HepG2 (cell line): Measurements from ENCODE around the gene RAPGEF2. TPM values are rescaled to one million over a fixed set of nuclear protein-coding genes. Genes with fewer than 3 reads are reported as not detected.
A peak's percentile ranks its signal among the peaks of the same experiment; 100 is the strongest.

Experiments used
- ATAC-seq: fragments of 200-7000 bp; cut with Tn5 transposase; 3 replicates; pipeline ENCODE4 v1.9.1; 2020; ENCODE audit warnings: mild to moderate bottlenecking, moderate library complexity
- BruUV-seq: library from RNA; stranded (reverse); fragments of 400-500 nt; replicated peaks from 2 replicates; lab custom pipeline; 2021; lab: Mats Ljungman, UMichigan
- CTCF ChIA-PET: fragments of 300-600 bp; formaldehyde crosslinking; extraction: SDS; loops from one replicate; lab custom pipeline; 2021; ENCODE audit warnings: low total read pairs, inconsistent platforms, low intra/inter-chr PET ratio; lab: Yijun Ruan, JAX
- POLR2A ChIA-PET: fragments of 350-600 bp; sonication (Branson Sonifier 250); formaldehyde crosslinking; loops from one replicate; lab custom pipeline; 2020; ENCODE audit warnings: antibody characterized with exemption, inconsistent platforms; lab: Yijun Ruan, JAX
- DNase-seq: peaks from one replicate; pipeline ENCODE4 v3.0.0-alpha.2; 2015; ENCODE audit warnings: low spot score
- FAIRE-seq: peaks from 3 replicates; lab custom pipeline; 2011; peaks lifted over from hg19 to GRCh38; lab: Jason Lieb, UNC
- H2AFZ ChIP-seq: one replicate; pipeline ENCODE4 v1.6.1; 2011; ENCODE audit warnings: low read length, inconsistent platforms
- H3K27ac ChIP-seq: fragments of 300-600 bp; 3 replicates; pipeline ENCODE4 v1.8.0; 2011; ENCODE audit warnings: mixed run types, mild to moderate bottlenecking, mixed read lengths, low read length, inconsistent platforms; ENCODE audit not compliant: insufficient read depth; ENCODE audit errors: extremely low read length
- H3K27me3 ChIP-seq, 2 experiments: fragments of 200-600 bp in 1 of 2; 2 replicates in 1 of 2; 3 replicates in 1 of 2; pipeline versions ENCODE4 v1.6.0 to v1.8.0; 2011; ENCODE audit warnings: low read length in 2 of 2, mild to moderate bottlenecking in 2 of 2, moderate library complexity in 2 of 2, inconsistent platforms in 1 of 2; ENCODE audit not compliant: insufficient read depth in 2 of 2, control insufficient read depth in 1 of 2
- H3K36me3 ChIP-seq, 2 experiments: fragments of 200-600 bp in 1 of 2; replicated peaks in 1 of 2; 2 replicates in 1 of 2; 3 replicates in 1 of 2; pipeline versions ENCODE4 v1.5.1 to v1.8.0; 2011; ENCODE audit warnings: low read length in 2 of 2, inconsistent platforms in 1 of 2; ENCODE audit not compliant: insufficient read depth in 2 of 2, control insufficient read depth in 1 of 2
- H3K4me1 ChIP-seq: 2 replicates; pipeline ENCODE4 v1.5.1; 2012; ENCODE audit warnings: low read length, inconsistent platforms; ENCODE audit not compliant: insufficient read depth
- H3K4me2 ChIP-seq: 2 replicates; pipeline ENCODE4 v1.6.0; 2011; ENCODE audit warnings: low read depth, low read length, inconsistent platforms
- H3K4me3 ChIP-seq, 3 experiments: fragments of 200-600 bp in 1 of 3; sonication (generic), shearing (Covaris generic) in 1 of 3; replicated peaks in 1 of 3; 2 replicates each; pipeline ENCODE4 v1.5.1; 2011 to 2016; ENCODE audit warnings: low read length in 3 of 3, inconsistent platforms in 2 of 3, low read depth in 2 of 3, mild to moderate bottlenecking in 2 of 3, control low read depth in 1 of 3, mixed read lengths in 1 of 3; ENCODE audit not compliant: insufficient read depth in 1 of 3
- H3K79me2 ChIP-seq: one replicate; pipeline ENCODE4 v1.6.1; 2011; ENCODE audit warnings: low read length, inconsistent platforms; ENCODE audit not compliant: insufficient read depth
- H3K9ac ChIP-seq: 2 replicates; pipeline ENCODE4 v1.6.0; 2011; ENCODE audit warnings: mild to moderate bottlenecking, low read depth, low read length, inconsistent platforms; ENCODE audit not compliant: insufficient read depth
- H3K9me3 ChIP-seq: 2 replicates; pipeline ENCODE4 v1.5.1; 2012; ENCODE audit warnings: mild to moderate bottlenecking, low read length
- H4K20me1 ChIP-seq: 2 replicates; pipeline ENCODE4 v1.6.0; 2011; ENCODE audit warnings: inconsistent platforms, mild to moderate bottlenecking, low read length, moderate library complexity; ENCODE audit not compliant: insufficient read depth
- GPN1 ChIP-seq: sonication (generic); formaldehyde crosslinking; IDR thresholded peaks from 2 replicates; pipeline ENCODE4 v1.5.1; 2020; ENCODE audit warnings: missing genetic modification reagents, borderline replicate concordance
- HMGA1 ChIP-seq: sonication (generic); formaldehyde crosslinking; conservative IDR thresholded peaks from 2 replicates; pipeline ENCODE4 v1.4.0; 2020; ENCODE audit warnings: missing genetic modification reagents
- MAFF ChIP-seq: IDR thresholded peaks from 2 replicates; pipeline ENCODE4 v1.6.1; 2011; ENCODE audit warnings: low read depth, low read length, improper control_type of control experiment
- MAFK ChIP-seq, 2 experiments: IDR thresholded peaks in 1 of 2; conservative IDR thresholded peaks in 1 of 2; 2 replicates each; pipeline ENCODE4 v1.6.1; 2011; ENCODE audit warnings: improper control_type of control experiment in 2 of 2, low read length in 2 of 2
- MXI1 ChIP-seq: IDR thresholded peaks from 3 replicates; pipeline ENCODE4 v1.6.1; 2012; ENCODE audit warnings: low read depth, low read length, inconsistent platforms, borderline replicate concordance
- POLR2AphosphoS2 ChIP-seq: IDR thresholded peaks from 2 replicates; pipeline ENCODE4 v1.6.1; 2011; ENCODE audit warnings: low read depth, low read length, improper control_type of control experiment
- PRPF4 ChIP-seq: fragments of 200-400 bp; formaldehyde crosslinking; IDR thresholded peaks from 2 replicates; pipeline ENCODE4 v1.6.1; 2016; ENCODE audit warnings: low read length, low read depth; ENCODE audit not compliant: poor library complexity, severe bottlenecking
- ZFYVE20 ChIP-seq: sonication (generic); formaldehyde crosslinking; IDR thresholded peaks from 2 replicates; pipeline ENCODE4 v1.8.0; 2023; ENCODE audit warnings: low read depth, mild to moderate bottlenecking, moderate library complexity, missing genetic modification reagents, borderline replicate concordance
- ZNF570 ChIP-seq: sonication (generic); formaldehyde crosslinking; IDR thresholded peaks from 2 replicates; pipeline ENCODE4 v1.4.0; 2020; ENCODE audit warnings: mild to moderate bottlenecking, missing genetic modification reagents, borderline replicate concordance
- WGBS: methylation state at CpG from one replicate; pipeline ENCODE4 v1.1.6; 2017; ENCODE audit warnings: low lambda C conversion rate; 5-methylcytosine and 5-hydroxymethylcytosine counted together
- in situ Hi-C: cut with HindIII; loops from 2 replicates; pipeline ENCODE4 v1.10.0; 2017; ENCODE audit warnings: low pct_unique_long_range_greater_than_20kb; ENCODE audit not compliant: extremely low pct_ligation_motif_present
- intact Hi-C: fragments of 100-400 bp; cut with micrococcal nuclease; formaldehyde crosslinking; loops from one replicate; pipeline ENCODE4 v1.10.0; 2022; ENCODE audit not compliant: unreplicated experiment
- polyA plus RNA-seq, 8 experiments: library from polyadenylated mRNA; depleted of rRNA in 3 of 8; stranded (reverse) in 7 of 8; unstranded in 1 of 8; fragments of >200 nt; fragmentation: Illumina TruSeq in 4 of 8; extraction: Trizol in 4 of 8; gene quantifications; 2 replicates each; pipeline versions ENCODE4 v1.2.1 to v1.2.3, GENCODE V29; 2011 to 2016; ENCODE audit warnings: low read depth in 4 of 8, missing spikeins in 1 of 8, mixed read lengths in 1 of 8; ENCODE audit not compliant: insufficient read depth in 1 of 8
- total RNA-seq, 5 experiments: library from RNA; depleted of rRNA; stranded (reverse); fragments of >200 nt; fragmentation: Illumina TruSeq; extraction: Trizol; gene quantifications; 2 replicates each; pipeline ENCODE4 v1.2.3, GENCODE V29; 2016; ENCODE audit warnings: low read depth in 1 of 5
- TF ChIP-seq, protein P1 (sequence below), 2 experiments: fragments of 450-650 bp in 1 of 2; sonication (generic) in 1 of 2; formaldehyde crosslinking; IDR thresholded peaks; 2 replicates each; pipeline versions ENCODE4 v1.5.0 to v1.8.0; 2020 to 2022; ENCODE audit warnings: mild to moderate bottlenecking in 1 of 2, missing genetic modification reagents in 1 of 2

Gene RAPGEF2
- total and polyA plus RNA-seq, 2 of the 13 experiments (the other 11 are each of a cell fraction or from before 2014, with no cell fraction given) = 19.2 to 23.0 TPM

DNA sequence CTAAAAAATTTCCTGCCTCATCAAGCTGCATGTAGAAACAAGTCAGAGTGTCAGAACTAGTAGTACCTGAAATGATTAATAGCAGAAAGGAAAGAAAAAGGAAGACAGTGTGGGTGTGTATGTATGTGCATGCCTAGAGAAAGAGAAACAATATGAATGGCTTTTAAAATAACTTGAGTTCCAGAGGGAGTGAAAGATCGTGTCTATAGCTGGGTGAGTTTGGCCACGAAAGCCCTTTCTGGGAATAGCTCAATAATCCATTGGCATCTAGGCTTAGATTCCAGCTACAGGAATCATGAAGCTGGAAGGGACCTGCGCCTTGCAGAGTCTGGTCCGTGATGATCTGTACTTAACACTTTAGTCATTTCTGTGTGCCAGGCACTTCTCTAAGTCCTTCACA is 195.6 kb downstream of the RAPGEF2 start (continued):
- TF ChIP-seq PRPF4 (no peak), ZNF570 (CRISPR knock-in tag) (no peak), MXI1 (no peak), ZFYVE20 (no peak), POLR2AphosphoS2 (no peak), GPN1 (no peak), HMGA1 (CRISPR knock-in tag) (no peak)

DNA sequence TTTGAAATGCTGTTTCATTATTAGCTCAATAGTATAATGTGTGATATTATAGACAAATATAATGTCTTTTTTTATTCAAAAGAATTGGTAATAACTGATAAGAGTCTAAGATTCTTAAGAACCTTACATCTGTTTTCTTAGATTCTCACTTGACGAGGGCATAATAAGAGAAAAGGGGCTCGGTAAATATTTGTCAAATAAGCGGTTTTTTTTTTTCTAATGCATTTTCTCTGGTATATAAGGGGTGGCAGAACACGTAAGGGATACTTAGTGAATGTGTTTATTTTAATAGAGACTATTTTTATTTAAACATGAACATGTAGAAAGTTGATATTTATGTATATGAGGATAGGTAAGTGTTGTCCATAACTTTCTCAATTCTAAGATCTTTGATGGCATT is 200.6 kb downstream of the RAPGEF2 start:
- H3K27me3 ChIP-seq = no peaks in the 10 kb centered on the region
- ChIA-PET POLR2A (no interaction called here), CTCF (no interaction called here)
- no peaks in the 10 kb centered on the region for H3K4me1 ChIP-seq
- H4K20me1 ChIP-seq = no peaks in the 10 kb centered on the region
- H3K9me3 ChIP-seq = no peaks in the 10 kb centered on the region
- H3K4me2 ChIP-seq = no peak overlapping the region
- H3K79me2 ChIP-seq = no peaks in the 10 kb centered on the region
- ATAC-seq (no peak), FAIRE-seq (no peak), DNase-seq (no peak)
- no TSS peak for BruUV-seq
- intact Hi-C loops (no loop called here), in situ Hi-C loops (no loop called here)
- no peak overlapping the region for H3K4me3 ChIP-seq
- H3K36me3 ChIP-seq = no peaks in the 10 kb centered on the region
- TF ChIP-seq MAFK (conservative IDR thresholded peaks at IDR 0.05 in 1 of 2, IDR thresholded peaks at IDR 0.05 in 1 of 2; ENCODE audit: low read length in 2 of 2) = peak; percentile 68 to 77
- TF ChIP-seq, protein P1, sequence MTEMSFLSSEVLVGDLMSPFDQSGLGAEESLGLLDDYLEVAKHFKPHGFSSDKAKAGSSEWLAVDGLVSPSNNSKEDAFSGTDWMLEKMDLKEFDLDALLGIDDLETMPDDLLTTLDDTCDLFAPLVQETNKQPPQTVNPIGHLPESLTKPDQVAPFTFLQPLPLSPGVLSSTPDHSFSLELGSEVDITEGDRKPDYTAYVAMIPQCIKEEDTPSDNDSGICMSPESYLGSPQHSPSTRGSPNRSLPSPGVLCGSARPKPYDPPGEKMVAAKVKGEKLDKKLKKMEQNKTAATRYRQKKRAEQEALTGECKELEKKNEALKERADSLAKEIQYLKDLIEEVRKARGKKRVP (CRISPR knock-in tag; IDR thresholded peaks at IDR 0.05) = no peak
- TF ChIP-seq MAFF = peak; percentile 66; the same call in 1 of the 2 replicates
- 98% methylated on average over 4 of the region's 4 CpGs for WGBS
- no peak overlapping the region for H3K9ac ChIP-seq
- no peak overlapping the region for H2AFZ ChIP-seq
- no peak overlapping the region for H3K27ac ChIP-seq
